Left renal cortex interstitium (tissue), 4 donors: ENCODE data around the gene LETMD1. TPM values are rescaled to one million over a fixed set of nuclear protein-coding genes. Genes with fewer than 3 reads are reported as not detected.
"Not testable (repeated sequence)": the region's sequence is repeated elsewhere in the genome, so short reads cannot be mapped to it uniquely, and the experiment has no call there.

Source experiments
- DNase-seq, 4 donors: peaks; one replicate each; pipeline ENCODE4 v3.0.0-alpha.2; 2013; ENCODE audit warnings: low read depth in 4 of 4, low spot score in 2 of 4, missing footprints in 1 of 4
- polyA plus RNA-seq, 4 donors: library from polyadenylated mRNA; unstranded; fragments of 120-200 nt; gene quantifications; one replicate each; pipeline ENCODE4 v1.2.1, GENCODE V29; 2013; ENCODE audit not compliant: insufficient read length in 4 of 4

LETMD1 gene
- polyA plus RNA-seq, 4 donors = 78.4 to 165 (median 111) TPM

GRCh38 chr12:51075390-51075789, 27.3 kb downstream of the LETMD1 start:
- DNase-seq = no peak

GRCh38 chr12:51076236-51076930, 28.3 kb downstream of the LETMD1 start:
- no peak for DNase-seq

- DNase-seq = no peak
Measured at GRCh38 chr12:51077930-51078329, 29.8 kb downstream of the LETMD1 start.

- DNase-seq = not testable (repeated sequence)
Measured at GRCh38 chr12:51078346-51078745, 30.2 kb downstream of the LETMD1 start.

GRCh38 chr12:51078866-51079265, 30.7 kb downstream of the LETMD1 start:
- DNase-seq = not testable (repeated sequence)

- no peak for DNase-seq
Measured at GRCh38 chr12:51080136-51080535, 32.0 kb downstream of the LETMD1 start.

GRCh38 chr12:51081421-51081820, 33.3 kb downstream of the LETMD1 start:
- no peak for DNase-seq

- peak; percentile 13 to 58 (median 44) for DNase-seq
Measured at GRCh38 chr12:51082561-51083125, 34.5 kb downstream of the LETMD1 start.

GRCh38 chr12:51083126-51083833, 35.2 kb downstream of the LETMD1 start, which contains the start of gene CSRNP2:
TSS of gene CSRNP2 (minus strand) at chr12:51083596. CDS start at chr12:51076561, 7,035 bp downstream.
- peak; percentile 68 to 92 (median 86) for DNase-seq

GRCh38 chr12:51085757-51086156, 37.6 kb downstream of the LETMD1 start:
- DNase-seq = no peak

- no peak for DNase-seq
Measured at GRCh38 chr12:51086933-51087332, 38.8 kb downstream of the LETMD1 start.

- no peak for DNase-seq
Measured at GRCh38 chr12:51087818-51088217, 39.7 kb downstream of the LETMD1 start.

- DNase-seq = no peak
Measured at GRCh38 chr12:51090705-51091229, 42.6 kb downstream of the LETMD1 start.

GRCh38 chr12:51098611-51099010, 50.5 kb downstream of the LETMD1 start:
- no peak for DNase-seq

GRCh38 chr12:51103977-51104376, 55.9 kb downstream of the LETMD1 start:
- DNase-seq = no peak

- no peak for DNase-seq
Measured at GRCh38 chr12:51108136-51108535, 60.0 kb downstream of the LETMD1 start.

Other genes with a start within 250 kb of the LETMD1 start
- gene TMPRSS12, start 205.4 kb upstream of the LETMD1 start, polyA plus RNA-seq = under 1 TPM in 3 of 4 donors, not detected in 1; 0.10 to 0.16 (median 0.13) TPM
- under 1 TPM in 1 of 4 donors, not detected in 3; 0.43 TPM for gene HIGD1C, start 95.8 kb upstream of the LETMD1 start, polyA plus RNA-seq
- gene SLC11A2, start 21.9 kb upstream of the LETMD1 start, polyA plus RNA-seq = 10 to 100 TPM; 43.1 to 64.4 (median 51.8) TPM
- 10 to 100 TPM; 34.9 to 44.9 (median 39.0) TPM for gene CSRNP2, start 35.3 kb downstream of the LETMD1 start, polyA plus RNA-seq
- 10 to 100 TPM; 49.5 to 59.0 (median 54.7) TPM for gene TFCP2, start 124.8 kb downstream of the LETMD1 start, polyA plus RNA-seq
- 10 to 100 TPM in 2 of 4 donors, 1 to 10 TPM in 2; 6.2 to 13.4 (median 11.1) TPM for gene POU6F1, start 169.7 kb downstream of the LETMD1 start, polyA plus RNA-seq
- 100 to 1,000 TPM; 253 to 341 (median 269) TPM for gene DAZAP2, start 190.5 kb downstream of the LETMD1 start, polyA plus RNA-seq
- 10 to 100 TPM; 18.1 to 24.7 (median 22.3) TPM for gene SMAGP, start 222.1 kb downstream of the LETMD1 start, polyA plus RNA-seq